Effector CD8-positive, alpha-beta T cell (primary cell): ENCODE data around the gene MTERF4.

Experiments used
- DNase-seq: peaks from one replicate; lab custom pipeline; 2025; lab: John Stamatoyannopoulos, UW

The MTERF4 gene

DNA sequence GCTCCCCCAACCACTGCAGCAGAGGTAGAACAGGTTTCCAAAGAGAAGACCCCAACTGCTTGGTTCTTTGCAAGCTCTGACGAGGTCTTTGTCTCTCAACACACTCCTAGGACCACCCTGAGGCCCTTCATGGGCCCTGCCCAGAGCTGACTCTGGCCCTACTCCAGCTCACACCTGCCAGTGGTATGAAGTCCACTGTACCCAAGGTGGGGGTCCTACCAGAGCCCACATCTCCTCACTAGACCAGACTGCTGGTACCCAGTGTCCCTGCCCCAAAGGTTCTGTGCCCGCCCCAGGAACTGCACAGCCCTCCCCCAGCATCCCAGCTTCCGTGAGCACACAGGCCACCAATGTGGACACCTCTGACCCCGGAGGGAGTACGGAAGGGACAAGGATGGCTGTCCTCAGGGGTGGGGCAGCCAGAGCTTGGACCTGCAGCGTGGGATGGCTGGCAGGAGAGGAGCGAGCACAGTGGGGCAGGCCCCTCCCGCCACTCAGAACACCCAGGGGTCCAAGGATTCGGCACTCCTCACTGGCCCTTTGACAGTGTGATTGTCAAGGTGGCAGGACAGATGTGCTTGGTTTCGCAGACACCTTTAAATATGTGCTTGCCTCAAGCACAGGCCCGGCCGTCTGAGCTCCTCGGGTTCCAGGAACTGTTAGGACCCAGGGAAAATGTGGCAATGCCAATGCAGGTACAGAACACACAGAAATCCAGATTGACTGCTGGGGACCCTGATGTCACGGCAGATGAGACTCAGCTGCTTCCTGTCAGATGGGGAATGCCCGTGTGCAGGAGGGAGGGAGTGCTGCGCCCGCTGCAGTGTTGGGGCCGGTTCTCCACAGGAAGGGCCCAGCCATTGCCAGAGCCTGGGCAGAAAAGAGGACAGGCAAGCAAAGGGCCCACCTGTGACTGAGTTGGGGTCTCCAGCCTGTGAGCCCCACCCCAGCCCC, 51.2 kb downstream of the MTERF4 start:
- no peak for DNase-seq

GRCh38 chr2:241049739-241050623, 52.1 kb downstream of the MTERF4 start:
- DNase-seq, result no peak

DNA sequence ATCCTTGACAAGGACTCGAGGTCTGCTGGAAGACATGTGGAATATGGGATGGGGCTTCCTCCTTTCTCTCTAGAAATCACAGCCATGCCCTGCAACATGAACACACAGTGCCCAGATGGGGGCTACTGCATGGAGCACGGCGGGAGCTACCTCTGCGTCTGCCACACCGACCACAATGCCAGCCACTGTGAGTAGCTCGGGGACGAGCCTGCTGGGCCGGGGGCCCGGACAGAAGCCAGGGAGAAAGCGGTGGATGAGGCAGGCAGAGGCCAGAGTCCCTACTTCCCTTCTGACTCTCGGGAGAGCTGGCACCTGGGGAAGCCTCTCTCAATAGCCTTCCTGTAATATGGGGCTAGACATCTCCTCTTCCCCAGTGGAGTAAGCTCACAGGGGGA, 53.1 kb downstream of the MTERF4 start:
- DNase-seq, result no peak

DNA sequence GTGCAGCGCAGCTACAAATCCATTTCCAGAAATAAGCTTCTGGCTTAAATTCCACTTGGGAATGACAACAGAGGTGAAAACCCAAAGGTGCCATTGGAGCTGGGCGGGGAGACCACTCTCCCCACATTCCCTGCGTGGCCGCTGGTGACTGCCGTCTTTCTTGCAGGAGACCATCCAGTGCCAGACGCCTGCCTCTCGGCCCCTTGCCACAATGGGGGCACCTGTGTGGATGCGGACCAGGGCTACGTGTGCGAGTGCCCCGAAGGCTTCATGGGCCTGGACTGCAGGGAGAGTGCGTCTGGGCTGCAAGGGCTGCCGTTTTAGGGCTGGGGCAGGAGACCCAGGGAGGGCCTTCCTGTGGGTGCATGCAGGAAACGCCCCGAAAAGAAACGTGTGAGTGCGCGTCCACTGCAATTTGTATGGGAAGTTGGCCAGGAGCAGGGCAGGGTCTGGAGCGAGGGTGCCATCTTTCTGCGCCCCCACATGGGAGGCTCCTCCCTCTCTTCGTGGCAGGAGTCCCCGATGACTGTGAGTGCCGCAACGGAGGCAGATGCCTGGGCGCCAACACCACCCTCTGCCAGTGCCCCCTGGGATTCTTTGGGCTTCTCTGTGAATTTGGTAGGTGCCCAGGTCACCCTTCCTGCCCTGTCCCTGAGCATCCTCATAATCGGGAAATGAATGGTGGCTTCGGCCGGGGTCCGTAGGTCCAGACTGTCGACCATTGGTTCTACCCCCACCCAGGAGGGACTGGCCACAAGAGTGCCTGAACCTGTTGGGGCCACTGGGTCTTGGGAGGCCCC, 53.7 kb downstream of the MTERF4 start:
- DNase-seq, result no peak

GRCh38 chr2:241047253-241048010, 54.7 kb downstream of the MTERF4 start:
- DNase-seq, result no peak
